H1 (cell line): ENCODE data around the gene NUB1. TPM values are rescaled to one million over a fixed set of nuclear protein-coding genes. Genes with fewer than 3 reads are reported as not detected.

Source experiments
- CTCF ChIA-PET: fragments of 300-600 bp; sonication (Branson Sonifier 250); formaldehyde crosslinking; loops from one replicate; lab custom pipeline; 2021; ENCODE audit not compliant: partially characterized antibody; lab: Charles Lee
- POLR2A ChIA-PET: fragments of 300-600 bp; sonication (Branson Sonifier 250); formaldehyde crosslinking; loops from one replicate; lab custom pipeline; 2021; ENCODE audit warnings: inconsistent platforms; ENCODE audit not compliant: partially characterized antibody; lab: Charles Lee
- DNase-seq, 2 experiments: peaks; one replicate each; pipeline versions ENCODE4 v3.0.0 to v3.0.0-alpha.2; 2010 to 2022; ENCODE audit warnings: low spot score in 2 of 2, low read depth in 1 of 2, mixed read lengths in 1 of 2
- FAIRE-seq: peaks from 2 replicates; lab custom pipeline; 2011; peaks lifted over from hg19 to GRCh38; lab: Jason Lieb, UNC
- H2AFZ ChIP-seq: 2 replicates; pipeline ENCODE4 v1.8.1; 2012; ENCODE audit warnings: low read length, inconsistent platforms
- H2AK5ac ChIP-seq: 2 replicates; pipeline ENCODE4 v1.6.1; 2013; ENCODE audit warnings: low read depth, low read length
- H2BK120ac ChIP-seq: replicated peaks from 2 replicates; pipeline ENCODE3; 2013; ENCODE audit warnings: low read depth, low read length, inconsistent platforms
- H2BK12ac ChIP-seq: 2 replicates; pipeline ENCODE4 v1.6.1; 2013; ENCODE audit warnings: low read depth, low read length
- H2BK15ac ChIP-seq: 2 replicates; pipeline ENCODE4 v1.6.1; 2013; ENCODE audit warnings: low read length
- H2BK20ac ChIP-seq: 2 replicates; pipeline ENCODE4 v1.6.1; 2013; ENCODE audit warnings: low read length
- H2BK5ac ChIP-seq: 2 replicates; pipeline ENCODE4 v1.6.1; 2013; ENCODE audit warnings: low read depth, low read length
- H3K14ac ChIP-seq: 2 replicates; pipeline ENCODE4 v1.6.1; 2013; ENCODE audit warnings: inconsistent platforms; ENCODE audit not compliant: insufficient read length
- H3K18ac ChIP-seq: 2 replicates; pipeline ENCODE4 v1.6.1; 2013; ENCODE audit warnings: low read length; ENCODE audit errors: extremely low read depth
- H3K23ac ChIP-seq: 2 replicates; pipeline ENCODE4 v1.6.1; 2013; ENCODE audit warnings: inconsistent platforms; ENCODE audit not compliant: insufficient read length
- H3K23me2 ChIP-seq: 2 replicates; pipeline ENCODE4 v1.6.1; 2013; ENCODE audit warnings: low read depth, low read length
- H3K27ac ChIP-seq: 2 replicates; pipeline ENCODE4 v1.6.1; 2011; ENCODE audit warnings: low read depth, low read length, inconsistent platforms
- H3K27me3 ChIP-seq, 4 experiments: replicated peaks in 1 of 4; 1 replicate in 1 of 4; 2 replicates in 3 of 4; pipeline versions ENCODE4 v1.6.1 to v1.8.1; 2011 to 2013; ENCODE audit warnings: low read length in 3 of 4, mild to moderate bottlenecking in 3 of 4, inconsistent platforms in 2 of 4, mixed read lengths in 2 of 4, moderate library complexity in 1 of 4; ENCODE audit not compliant: control insufficient read depth in 3 of 4, insufficient read depth in 3 of 4; ENCODE audit errors: extremely low read depth in 1 of 4
- H3K36me3 ChIP-seq, 4 experiments: 2 replicates each; pipeline versions ENCODE4 v1.6.1 to v1.8.1; 2011 to 2013; ENCODE audit warnings: mild to moderate bottlenecking in 4 of 4, low read length in 3 of 4, moderate library complexity in 2 of 4, control low read depth in 1 of 4, inconsistent platforms in 1 of 4; ENCODE audit not compliant: insufficient read depth in 4 of 4, control insufficient read depth in 2 of 4
- H3K4ac ChIP-seq: replicated peaks from 2 replicates; pipeline ENCODE3; 2013; ENCODE audit warnings: low read length, low read depth, mixed read lengths, inconsistent platforms; ENCODE audit not compliant: insufficient read length
- H3K4me1 ChIP-seq, 4 experiments: replicated peaks in 1 of 4; 1 replicate in 1 of 4; 2 replicates in 3 of 4; pipeline versions ENCODE4 v1.6.1 to v1.8.1; 2011 to 2013; ENCODE audit warnings: low read length in 3 of 4, inconsistent platforms in 2 of 4, mixed read lengths in 1 of 4; ENCODE audit not compliant: insufficient read depth in 4 of 4, control insufficient read depth in 3 of 4
- H3K4me2 ChIP-seq, 2 experiments: 2 replicates each; pipeline versions ENCODE4 v1.6.1 to v1.8.1; 2011 to 2013; ENCODE audit warnings: low read depth in 2 of 2, low read length in 2 of 2, control low read depth in 1 of 2, inconsistent platforms in 1 of 2, mild to moderate bottlenecking in 1 of 2; ENCODE audit not compliant: insufficient read depth in 1 of 2
- H3K4me3 ChIP-seq, 4 experiments: fragments of 200-600, 300-600 bp in 1 of 4; sonication (generic), shearing (Covaris generic), sonication (Bioruptor Twin) in 1 of 4; 2 replicates each; pipeline versions ENCODE4 v1.5.1 to v1.8.1; 2011 to 2016; ENCODE audit warnings: low read length in 4 of 4, low read depth in 3 of 4, control low read depth in 2 of 4, inconsistent platforms in 2 of 4, mild to moderate bottlenecking in 2 of 4, mixed read lengths in 1 of 4, moderate library complexity in 1 of 4; ENCODE audit not compliant: insufficient read depth in 2 of 4; ENCODE audit errors: extremely low read depth in 1 of 4
- H3K56ac ChIP-seq: replicated peaks from 2 replicates; pipeline ENCODE3; 2013; ENCODE audit warnings: low read depth, mild to moderate bottlenecking, mixed read lengths, low read length, inconsistent platforms; ENCODE audit not compliant: insufficient read length
- H3K79me1 ChIP-seq: 2 replicates; pipeline ENCODE4 v1.6.1; 2013; ENCODE audit warnings: low read depth, low read length, control low read depth
- H3K79me2 ChIP-seq, 2 experiments: 2 replicates each; pipeline versions ENCODE4 v1.6.1 to v1.8.1; 2012 to 2013; ENCODE audit warnings: low read length in 2 of 2, mild to moderate bottlenecking in 2 of 2, inconsistent platforms in 1 of 2; ENCODE audit not compliant: insufficient read depth in 2 of 2, control insufficient read depth in 1 of 2
- H3K9ac ChIP-seq, 4 experiments: replicated peaks in 1 of 4; 1 replicate in 1 of 4; 2 replicates in 3 of 4; pipeline versions ENCODE4 v1.6.1 to v1.8.1; 2011 to 2013; ENCODE audit warnings: low read depth in 3 of 4, low read length in 3 of 4, control low read depth in 2 of 4, mild to moderate bottlenecking in 2 of 4, moderate library complexity in 2 of 4, inconsistent platforms in 1 of 4; ENCODE audit errors: extremely low read depth in 1 of 4
- H3K9me3 ChIP-seq, 2 experiments: 2 replicates each; pipeline versions ENCODE4 v1.6.1 to v1.8.1; 2012 to 2013; ENCODE audit warnings: mild to moderate bottlenecking in 2 of 2, moderate library complexity in 2 of 2, control low read depth in 1 of 2, inconsistent platforms in 1 of 2, low read depth in 1 of 2, low read length in 1 of 2, mixed read lengths in 1 of 2; ENCODE audit not compliant: insufficient read depth in 2 of 2
- H4K20me1 ChIP-seq, 2 experiments: replicated peaks in 1 of 2; 2 replicates each; pipeline versions ENCODE3 to v1.8.1; 2011 to 2013; ENCODE audit warnings: inconsistent platforms in 2 of 2, low read length in 2 of 2, mild to moderate bottlenecking in 1 of 2; ENCODE audit not compliant: insufficient read depth in 2 of 2, control insufficient read depth in 1 of 2
- H4K5ac ChIP-seq: 2 replicates; pipeline ENCODE4 v1.6.1; 2013; ENCODE audit warnings: low read length, low read depth, mixed read lengths, inconsistent platforms; ENCODE audit not compliant: insufficient read length
- H4K8ac ChIP-seq: 2 replicates; pipeline ENCODE4 v1.8.0; 2013; ENCODE audit warnings: mild to moderate bottlenecking, moderate library complexity, low read length, inconsistent platforms; ENCODE audit not compliant: insufficient read depth; ENCODE audit errors: extremely low read depth
- H4K91ac ChIP-seq: replicated peaks from 2 replicates; pipeline ENCODE3; 2013; ENCODE audit warnings: low read length, mixed read lengths, inconsistent platforms; ENCODE audit not compliant: insufficient read length
- GTF2F1 ChIP-seq: IDR thresholded peaks from 2 replicates; pipeline ENCODE4 v1.6.1; 2012; ENCODE audit warnings: low read depth, low read length, improper control_type of control experiment, borderline replicate concordance
- KDM1A ChIP-seq: fragments of 200-600, 300-600 bp; sonication (generic); IDR thresholded peaks from 2 replicates; pipeline ENCODE4 v1.7.1; 2016; ENCODE audit warnings: mild to moderate bottlenecking, low read length, borderline replicate concordance
- NANOG ChIP-seq: IDR thresholded peaks from 2 replicates; pipeline ENCODE4 v1.6.1; 2011; ENCODE audit warnings: low read length, low read depth, mild to moderate bottlenecking, inconsistent platforms; ENCODE audit not compliant: insufficient read depth, poor library complexity, severe bottlenecking
- WGBS, 2 experiments: shearing (Covaris generic) in 1 of 2; methylation state at CpG; one replicate each; pipeline versions ENCODE4 v1.1.6 to v1.1.7; 2013 to 2015; ENCODE audit warnings: low lambda C conversion rate in 2 of 2, mixed read lengths in 2 of 2, inconsistent platforms in 1 of 2, low coverage in 1 of 2, missing lambda C conversion rate in 1 of 2; ENCODE audit not compliant: insufficient replicate concordance in 2 of 2, insufficient coverage in 1 of 2, insufficient read length in 1 of 2; ENCODE audit errors: extremely low coverage in 1 of 2, missing lambda C conversion rate in 1 of 2; 5-methylcytosine and 5-hydroxymethylcytosine counted together
- polyA plus RNA-seq, 7 experiments: library from polyadenylated mRNA; depleted of rRNA in 3 of 7; stranded (reverse) in 5 of 7; unstranded in 2 of 7; fragments of >200 nt in 5 of 7; fragments of 200-250 nt in 2 of 7; gene quantifications; 1 replicate in 5 of 7; 2 replicates in 1 of 7; 4 replicates in 1 of 7; pipeline versions ENCODE4 v1.2.1 to v1.2.3, GENCODE V29; 2011 to 2013; ENCODE audit warnings: missing spikeins in 2 of 7, mixed read lengths in 2 of 7
- total RNA-seq: library from RNA; stranded (reverse); fragmentation: NEBNext Ultra II Directional; extraction: Animal tissue kit (Norgen Biotek cat#: 25700); gene quantifications from 2 replicates; pipeline ENCODE4 v1.2.1, GENCODE V29; 2021

NUB1 gene
- total and polyA plus RNA-seq, 2 of the 8 experiments (the other 6 are each of a cell fraction or from before 2014, with no cell fraction given) = 22.1 to 43.5 TPM

DNA sequence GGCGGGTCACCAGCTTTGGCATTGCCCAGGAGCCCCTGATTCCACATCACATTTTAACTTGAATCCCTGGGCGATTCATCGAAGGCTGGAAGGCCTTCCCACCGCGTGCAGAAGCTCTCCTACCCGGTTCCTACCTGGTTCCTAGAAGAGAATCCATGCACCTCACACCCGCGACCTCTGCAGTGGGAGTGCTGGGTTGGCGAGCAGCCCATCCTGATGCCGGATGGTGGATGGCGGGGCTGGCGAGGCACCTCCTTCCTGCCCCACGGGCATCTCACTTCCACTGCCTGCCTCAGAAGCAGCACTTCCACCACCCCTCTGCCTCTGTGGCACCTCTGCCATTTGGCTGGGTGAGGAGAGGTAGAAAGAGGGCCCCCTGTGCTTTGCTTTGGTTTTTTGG, 32.0 kb downstream of the NUB1 start:
- no peaks in the 10 kb centered on the region; a peak in 1 of 7 replicates for H3K27me3 ChIP-seq
- FAIRE-seq (no peak), DNase-seq (peak in 1 of 2 experiments; percentile 42)
- H3K9me3 ChIP-seq = no peaks in the 10 kb centered on the region
- H2BK120ac ChIP-seq = no peak overlapping the region
- H3K27ac ChIP-seq = no peak overlapping the region
- TF ChIP-seq GTF2F1 (no peak), NANOG (no peak), KDM1A (no peak)
- no peak overlapping the region for H2AK5ac ChIP-seq
- no peaks in the 10 kb centered on the region for H3K23me2 ChIP-seq
- no peak overlapping the region for H2BK5ac ChIP-seq
- H3K4me2 ChIP-seq = no peak overlapping the region
- H2BK12ac ChIP-seq = no peak overlapping the region
- H3K4me3 ChIP-seq = no peak overlapping the region
- H3K9ac ChIP-seq = no peak overlapping the region
- H4K20me1 ChIP-seq = peaks cover 0 to 2% of the 10 kb centered on the region in 2 experiments
- no peak overlapping the region for H3K4ac ChIP-seq
- WGBS, 2 experiments = 94% methylated on average over 11 of the region's 13 CpGs; no CpG with 5 or more reads in 1 of the 2 experiments
- no peaks in the 10 kb centered on the region for H3K79me1 ChIP-seq
- H2BK20ac ChIP-seq = no peak overlapping the region
- H4K8ac ChIP-seq = no peak overlapping the region
- H4K5ac ChIP-seq = no peak overlapping the region
- no peak overlapping the region for H4K91ac ChIP-seq
- peaks cover 0 to 9% (median 3%) of the 10 kb centered on the region in 4 experiments; a peak in 3 of 7 replicates for H3K4me1 ChIP-seq
- H3K36me3 ChIP-seq = peaks cover 0 to 21% (median 4%) of the 10 kb centered on the region in 4 experiments; a peak in 5 of 8 replicates
- ChIA-PET POLR2A (interaction anchor here (0.6 kb wide), 1 partner anchor 44 kb away, joined by 3 read pairs; no protein-coding TSS in a partner anchor), CTCF (interaction anchor here (0.6 to 16.9 kb wide), 8 partner anchors 10 to 246 kb away, joined by 3 to 185 read pairs (median 3); no protein-coding TSS in a partner anchor)
- no peak overlapping the region for H3K23ac ChIP-seq
- no peak overlapping the region for H3K14ac ChIP-seq
- no peak overlapping the region for H2BK15ac ChIP-seq
- H3K56ac ChIP-seq = no peak overlapping the region
- H2AFZ ChIP-seq = no peak overlapping the region
- no peaks in the 10 kb centered on the region for H3K79me2 ChIP-seq
- no peak overlapping the region for H3K18ac ChIP-seq
